ENCODE results near the gene NMD3.

- TF ChIP-seq POLR2AphosphoS5 (IDR thresholded peaks at IDR 0.05; ENCODE audit: borderline replicate concordance, low read depth, low read length) (no peak), EZH2 (IDR thresholded peaks at IDR 0.05) (no peak), FOXP2 (optimal IDR thresholded peaks at IDR 0.05; ENCODE audit: control extremely low read depth, extremely low read length, insufficient read depth) (no peak)
Measured at GRCh38 chr3:161187046-161187445, 34.1 kb upstream of the NMD3 start.
